Adrenal gland (tissue), 12 donors: ENCODE data around the gene MICAL3. TPM values are rescaled to one million over a fixed set of nuclear protein-coding genes. Genes with fewer than 3 reads are reported as not detected.

Experiments used
- DNase-seq, 7 donors: peaks; one replicate each; pipeline ENCODE4 v3.0.0-alpha.2; 2019 to 2020
- H3K27ac ChIP-seq, 5 donors: fragments of 200-600 bp; sonication (generic) in 4 of 5; 1 replicate in 3 of 5; 2 replicates in 2 of 5; pipeline versions ENCODE4 v1.5.1 to v1.8.0; 2016 to 2020; ENCODE audit warnings: mild to moderate bottlenecking in 1 of 5
- H3K27me3 ChIP-seq: fragments of 200-600 bp; 2 replicates; pipeline ENCODE4 v1.8.0; 2021
- H3K36me3 ChIP-seq, 2 donors: fragments of 200-600 bp; replicated peaks in 1 of 2; 1 replicate in 1 of 2; 2 replicates in 1 of 2; pipeline versions ENCODE4 v1.5.1 to v1.8.0; 2018 to 2022
- H3K4me1 ChIP-seq, 2 donors: fragments of 200-600 bp; replicated peaks in 1 of 2; 1 replicate in 1 of 2; 2 replicates in 1 of 2; pipeline versions ENCODE4 v1.5.1 to v1.8.0; 2018 to 2021
- H3K4me3 ChIP-seq, 4 donors: fragments of 200-600 bp; sonication (generic) in 3 of 4; one replicate each; pipeline ENCODE4 v1.5.1; 2016 to 2018
- H3K9me3 ChIP-seq, 3 donors: fragments of 200-600 bp; sonication (generic) in 1 of 3; replicated peaks in 1 of 3; 1 replicate in 2 of 3; 2 replicates in 1 of 3; pipeline versions ENCODE4 v1.5.1 to v1.8.0; 2016 to 2021
- POLR2A ChIP-seq, 2 donors: fragments of 450-650 bp; IDR thresholded peaks; one replicate each; pipeline ENCODE4 v1.6.1; 2017; ENCODE audit warnings: antibody characterized with exemption in 2 of 2, mild to moderate bottlenecking in 2 of 2, moderate library complexity in 1 of 2
- WGBS, 4 donors: extraction: QIAGEN DNeasy Blood & Tissue Kit in 2 of 4; methylation state at CpG; one replicate each; pipeline versions ENCODE4 v1.1.5 to v1.1.7; 2013 to 2017; 5-methylcytosine and 5-hydroxymethylcytosine counted together
- intact Hi-C, 2 donors: fragments of 100-400 bp; cut with DNase I; formaldehyde crosslinking; loops; one replicate each; pipeline versions ENCODE4 v1.14.1 to v1.15.0; 2022 to 2023
- polyA plus RNA-seq, 3 donors: library from polyadenylated mRNA; stranded (reverse); fragments of 200-250 nt in 2 of 3; fragments of 350-450 nt in 1 of 3; fragmentation: Illumina TruSeq in 1 of 3; extraction: RNeasy Lipid Tissue Mini Kit (QIAGEN cat#74804) in 1 of 3; gene quantifications; one replicate each; pipeline ENCODE4 v1.2.3, GENCODE V29; 2013 to 2014
- total RNA-seq, 9 donors: library from RNA; depleted of rRNA in 4 of 9; stranded (reverse); fragments of >200 nt in 4 of 9; fragments of 120-200 nt in 1 of 9; fragmentation: NEBNext Ultra II Directional in 1 of 9; extraction: Animal tissue kit (Norgen Biotek cat#: 25700) in 1 of 9; gene quantifications; one replicate each; pipeline versions ENCODE4 v1.1.0 to v1.2.4, GENCODE V29; 2013 to 2023
- TF ChIP-seq, protein P1 (sequence below), 6 experiments: fragments of 450-650 bp in 4 of 6; fragments of 200-600 bp in 2 of 6; sonication (generic) in 1 of 6; IDR thresholded peaks; 1 replicate in 5 of 6; 2 replicates in 1 of 6; pipeline versions ENCODE4 v1.5.1 to v1.8.0; 2016 to 2021; ENCODE audit warnings: antibody characterized with exemption in 6 of 6, mild to moderate bottlenecking in 2 of 6, moderate library complexity in 1 of 6
- donor health status: healthy with polysubstance abuse.
- donor health status: Bipolar disorder and iron deficiency.
- donor health status: DM: yes; HTN: yes; CAD: no.
- donor health status: DM: no; HTN: no; CAD: no.
- donor health status: DM: no; HTN: no; CAD: no.
- donor health status: DM: yes; HTN: yes; CAD: no.

MICAL3 gene
- total and polyA plus RNA-seq, 12 donors: 10.9 to 82.6 (median 34.4) TPM

DNA sequence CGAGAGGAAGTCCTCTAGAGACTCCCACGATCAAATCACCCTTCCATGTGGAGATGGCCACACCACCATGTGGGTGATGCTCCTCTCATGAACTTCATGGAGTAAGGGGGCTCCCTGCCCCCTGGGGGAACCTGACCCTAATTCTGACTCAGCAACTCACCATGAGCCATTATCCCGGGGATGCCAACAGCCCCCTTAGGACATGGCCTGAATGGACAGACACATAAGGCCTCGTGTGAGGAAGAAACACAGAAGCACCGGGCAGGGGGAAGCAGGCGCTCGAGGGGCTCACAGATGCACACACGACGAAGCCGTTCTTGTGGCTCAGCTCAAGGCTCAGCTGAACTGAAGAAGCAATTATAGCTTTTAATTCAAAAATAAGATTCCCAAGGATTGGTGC, 150.6 kb downstream of the MICAL3 start:
- Histone ChIP-seq H3K27me3 (no peaks in the 10 kb centered on the region), H3K4me3 (no peak overlapping the region), H3K27ac (no peak overlapping the region), H3K4me1 (no peaks in the 10 kb centered on the region), H3K9me3 (no peaks in the 10 kb centered on the region), H3K36me3 (peaks cover 0 to 36% of the 10 kb centered on the region in 2 donors)
- intact Hi-C loops: loop anchor here in 1 of 2 donors (10.0 kb wide), 1 partner anchor 109 kb away; no protein-coding TSS in a partner anchor
- WGBS, 4 donors: 89 to 96% (median 95%) methylated on average over 8 to 10 of the region's 10 CpGs
- TF ChIP-seq, protein P1, sequence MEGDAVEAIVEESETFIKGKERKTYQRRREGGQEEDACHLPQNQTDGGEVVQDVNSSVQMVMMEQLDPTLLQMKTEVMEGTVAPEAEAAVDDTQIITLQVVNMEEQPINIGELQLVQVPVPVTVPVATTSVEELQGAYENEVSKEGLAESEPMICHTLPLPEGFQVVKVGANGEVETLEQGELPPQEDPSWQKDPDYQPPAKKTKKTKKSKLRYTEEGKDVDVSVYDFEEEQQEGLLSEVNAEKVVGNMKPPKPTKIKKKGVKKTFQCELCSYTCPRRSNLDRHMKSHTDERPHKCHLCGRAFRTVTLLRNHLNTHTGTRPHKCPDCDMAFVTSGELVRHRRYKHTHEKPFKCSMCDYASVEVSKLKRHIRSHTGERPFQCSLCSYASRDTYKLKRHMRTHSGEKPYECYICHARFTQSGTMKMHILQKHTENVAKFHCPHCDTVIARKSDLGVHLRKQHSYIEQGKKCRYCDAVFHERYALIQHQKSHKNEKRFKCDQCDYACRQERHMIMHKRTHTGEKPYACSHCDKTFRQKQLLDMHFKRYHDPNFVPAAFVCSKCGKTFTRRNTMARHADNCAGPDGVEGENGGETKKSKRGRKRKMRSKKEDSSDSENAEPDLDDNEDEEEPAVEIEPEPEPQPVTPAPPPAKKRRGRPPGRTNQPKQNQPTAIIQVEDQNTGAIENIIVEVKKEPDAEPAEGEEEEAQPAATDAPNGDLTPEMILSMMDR (IDR thresholded peaks at IDR 0.05): no peak
- no peak for TF ChIP-seq POLR2A (IDR thresholded peaks at IDR 0.05)
- DNase-seq: no peak

DNA sequence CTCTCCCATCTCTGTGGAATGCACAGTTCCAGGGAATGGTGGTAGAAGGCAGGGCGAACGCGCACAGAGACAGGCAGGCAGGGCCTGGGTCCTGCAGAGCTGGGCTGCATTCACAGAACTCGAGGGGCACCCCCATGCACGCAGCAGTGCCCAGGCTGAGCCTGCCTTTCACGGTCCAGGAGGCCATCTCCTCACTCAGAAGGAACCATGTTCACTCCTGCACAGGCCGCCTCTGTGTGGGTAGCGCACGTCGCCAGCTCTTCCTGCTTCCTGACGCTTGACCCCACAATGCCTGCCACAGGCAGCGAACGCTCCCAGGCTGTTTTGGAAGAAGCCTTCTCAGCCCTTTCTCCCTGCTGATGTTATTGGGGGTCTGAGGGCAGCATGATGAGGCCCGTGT, 151.2 kb downstream of the MICAL3 start:
- Histone ChIP-seq H3K4me1 (no peaks in the 10 kb centered on the region), H3K9me3 (no peaks in the 10 kb centered on the region), H3K27me3 (no peaks in the 10 kb centered on the region), H3K4me3 (no peak overlapping the region), H3K27ac (no peak overlapping the region), H3K36me3 (peaks cover 0 to 40% of the 10 kb centered on the region in 2 donors)
- no peak for DNase-seq
- WGBS, 4 donors: 93 to 94% (median 93%) methylated on average over 12 to 14 of the region's 14 CpGs
- intact Hi-C loops: loop anchor here in 1 of 2 donors (10.0 kb wide), 1 partner anchor 108 kb away; no protein-coding TSS in a partner anchor
- TF ChIP-seq, protein P1 (IDR thresholded peaks at IDR 0.05): no peak
- TF ChIP-seq POLR2A (IDR thresholded peaks at IDR 0.05): no peak

DNA sequence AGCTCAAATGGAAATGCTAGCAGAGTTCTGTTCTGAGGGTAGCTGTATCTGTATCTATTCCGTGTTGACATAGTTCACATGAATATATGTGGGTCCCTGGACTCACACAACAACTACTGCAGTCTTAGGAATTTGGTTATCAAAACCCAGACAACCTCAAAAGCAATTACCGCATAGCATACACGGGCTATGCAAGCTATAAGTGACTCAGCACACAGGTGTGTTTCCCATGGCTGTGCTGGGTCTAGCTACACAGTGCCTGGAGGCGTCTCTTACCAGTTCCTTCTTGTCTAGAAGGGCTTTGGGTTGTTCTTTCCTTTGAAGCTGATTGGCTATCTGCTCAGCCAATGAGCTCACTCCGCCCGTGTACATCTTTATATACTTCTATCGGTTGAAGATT, 151.9 kb downstream of the MICAL3 start:
- DNase-seq: no peak
- no peaks in the 10 kb centered on the region for H3K27me3 ChIP-seq
- no peak overlapping the region for H3K27ac ChIP-seq
- peaks cover 0 to 40% of the 10 kb centered on the region in 2 donors for H3K36me3 ChIP-seq
- no peak for TF ChIP-seq POLR2A (IDR thresholded peaks at IDR 0.05)
- TF ChIP-seq, protein P1 (IDR thresholded peaks at IDR 0.05): no peak
- H3K9me3 ChIP-seq: no peaks in the 10 kb centered on the region
- H3K4me1 ChIP-seq: peaks cover 0 to under 1% of the 10 kb centered on the region in 2 donors
- H3K4me3 ChIP-seq: no peak overlapping the region
- intact Hi-C loops: loop anchor here in 1 of 2 donors (10.0 kb wide), 1 partner anchor 108 kb away; no protein-coding TSS in a partner anchor
- 92 to 97% (median 94%) methylated on average over 7 of the region's 7 CpGs for WGBS, 4 donors

DNA sequence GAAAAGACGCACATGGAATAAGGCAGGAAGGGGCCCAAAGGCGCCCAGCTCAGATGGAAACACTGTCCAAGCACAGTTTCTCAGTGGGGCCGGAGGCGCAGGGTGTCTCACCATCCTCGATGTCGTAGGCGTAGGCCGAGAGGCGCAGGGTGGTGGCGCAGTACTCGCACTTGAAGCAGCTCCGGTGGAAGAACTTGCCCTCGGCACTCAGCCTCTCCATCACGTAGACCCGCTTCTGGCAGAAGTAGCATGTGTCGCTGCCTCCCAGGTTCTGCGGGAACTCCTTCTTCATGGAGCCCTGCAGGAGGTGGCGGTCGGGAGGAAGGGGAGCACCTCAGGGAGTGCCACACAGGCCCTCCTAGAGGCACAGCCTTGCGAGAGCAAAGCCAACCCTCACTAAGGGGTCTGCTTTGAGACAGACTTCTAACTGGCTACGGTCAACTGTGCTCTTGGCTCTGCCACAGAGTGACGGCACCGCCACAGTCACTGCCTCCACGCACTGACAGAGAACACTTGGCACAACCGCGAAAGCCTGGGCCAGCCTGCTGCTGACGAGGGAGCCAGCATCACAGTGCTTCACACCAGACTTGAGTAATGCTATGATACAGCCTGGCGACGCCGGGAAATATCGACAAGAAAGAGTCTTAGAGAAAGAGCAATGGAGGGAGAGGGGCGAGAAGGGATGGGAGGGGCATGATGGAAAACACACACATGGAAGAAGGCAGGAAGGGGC, 152.5 kb downstream of the MICAL3 start:
- Histone ChIP-seq H3K4me1 (peaks cover 0 to 3% of the 10 kb centered on the region in 2 donors), H3K36me3 (peaks cover 0 to 40% of the 10 kb centered on the region in 2 donors), H3K9me3 (no peaks in the 10 kb centered on the region), H3K27me3 (no peaks in the 10 kb centered on the region), H3K4me3 (no peak overlapping the region), H3K27ac (no peak overlapping the region)
- intact Hi-C loops: loop anchor here in 1 of 2 donors (10.0 kb wide), 1 partner anchor 107 kb away; no protein-coding TSS in a partner anchor
- TF ChIP-seq POLR2A (IDR thresholded peaks at IDR 0.05): no peak
- TF ChIP-seq, protein P1 (IDR thresholded peaks at IDR 0.05): no peak
- 96% methylated on average over 23 to 32 of the region's 32 CpGs for WGBS, 4 donors
- DNase-seq: no peak
